Lower leg skin (tissue), 3 donors: ENCODE data around the gene F10.

Source experiments
- POLR2A ChIP-seq, 2 donors: fragments of 450-650 bp; IDR thresholded peaks; one replicate each; pipeline ENCODE4 v1.6.1; 2016 to 2017; ENCODE audit warnings: antibody characterized with exemption in 2 of 2, mild to moderate bottlenecking in 1 of 2, moderate library complexity in 1 of 2
- TF ChIP-seq, protein P1 (sequence below), 3 donors: fragments of 450-650 bp; IDR thresholded peaks; one replicate each; pipeline ENCODE4 v1.5.1; 2016; ENCODE audit warnings: antibody characterized with exemption in 3 of 3, mild to moderate bottlenecking in 3 of 3, moderate library complexity in 2 of 3

DNA sequence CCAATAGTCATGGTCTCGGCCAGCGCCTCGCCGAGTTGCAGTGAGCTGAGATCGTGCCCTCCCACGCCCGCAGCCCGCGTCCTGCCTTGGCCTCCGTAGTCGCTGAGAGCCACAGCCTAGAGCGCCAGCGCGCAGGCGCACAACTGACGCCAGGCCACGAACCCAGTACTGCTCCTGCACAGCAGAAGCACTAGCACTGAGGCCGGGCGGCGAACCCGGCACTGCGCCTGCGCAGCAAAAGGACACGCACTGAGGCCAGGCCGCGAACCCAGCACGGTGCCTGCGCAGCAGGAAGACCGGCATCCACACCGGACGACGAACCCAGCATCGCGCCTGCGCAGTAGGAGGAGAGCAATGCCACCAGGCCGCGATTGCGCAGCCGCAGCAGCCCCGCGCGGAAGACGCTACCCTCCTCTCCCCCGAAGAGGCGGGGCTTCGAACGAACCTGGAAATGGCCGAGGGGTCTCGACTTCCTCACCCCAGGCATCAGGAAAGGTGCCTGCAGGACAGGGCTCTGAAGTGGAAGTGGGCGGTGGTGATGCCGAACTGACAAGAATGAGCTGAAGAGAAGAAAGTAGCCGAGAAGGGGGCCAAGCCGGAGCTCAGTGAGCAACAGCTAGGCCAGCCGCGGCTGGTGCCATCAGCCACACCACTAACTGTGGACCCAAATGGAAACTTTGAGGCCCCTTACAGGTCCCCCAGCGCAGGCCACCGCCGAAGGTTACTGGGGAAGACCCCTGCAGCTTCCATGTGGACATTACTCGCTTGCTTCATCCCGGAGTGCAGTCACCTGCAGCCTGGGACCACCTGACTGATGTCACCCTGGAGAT lies 7.5 kb downstream of the F10 start:
- TF ChIP-seq, protein P1, sequence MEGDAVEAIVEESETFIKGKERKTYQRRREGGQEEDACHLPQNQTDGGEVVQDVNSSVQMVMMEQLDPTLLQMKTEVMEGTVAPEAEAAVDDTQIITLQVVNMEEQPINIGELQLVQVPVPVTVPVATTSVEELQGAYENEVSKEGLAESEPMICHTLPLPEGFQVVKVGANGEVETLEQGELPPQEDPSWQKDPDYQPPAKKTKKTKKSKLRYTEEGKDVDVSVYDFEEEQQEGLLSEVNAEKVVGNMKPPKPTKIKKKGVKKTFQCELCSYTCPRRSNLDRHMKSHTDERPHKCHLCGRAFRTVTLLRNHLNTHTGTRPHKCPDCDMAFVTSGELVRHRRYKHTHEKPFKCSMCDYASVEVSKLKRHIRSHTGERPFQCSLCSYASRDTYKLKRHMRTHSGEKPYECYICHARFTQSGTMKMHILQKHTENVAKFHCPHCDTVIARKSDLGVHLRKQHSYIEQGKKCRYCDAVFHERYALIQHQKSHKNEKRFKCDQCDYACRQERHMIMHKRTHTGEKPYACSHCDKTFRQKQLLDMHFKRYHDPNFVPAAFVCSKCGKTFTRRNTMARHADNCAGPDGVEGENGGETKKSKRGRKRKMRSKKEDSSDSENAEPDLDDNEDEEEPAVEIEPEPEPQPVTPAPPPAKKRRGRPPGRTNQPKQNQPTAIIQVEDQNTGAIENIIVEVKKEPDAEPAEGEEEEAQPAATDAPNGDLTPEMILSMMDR (IDR thresholded peaks at IDR 0.05), result no peak
- no peak for TF ChIP-seq POLR2A (IDR thresholded peaks at IDR 0.05)
